Measurements from ENCODE around the gene CDKAL1. TPM values are rescaled to one million over a fixed set of nuclear protein-coding genes. Genes with fewer than 3 reads are reported as not detected.

The CDKAL1 gene
- total and polyA plus RNA-seq, 4 donors: 3.0 to 21.7 (median 9.4) TPM

DNA sequence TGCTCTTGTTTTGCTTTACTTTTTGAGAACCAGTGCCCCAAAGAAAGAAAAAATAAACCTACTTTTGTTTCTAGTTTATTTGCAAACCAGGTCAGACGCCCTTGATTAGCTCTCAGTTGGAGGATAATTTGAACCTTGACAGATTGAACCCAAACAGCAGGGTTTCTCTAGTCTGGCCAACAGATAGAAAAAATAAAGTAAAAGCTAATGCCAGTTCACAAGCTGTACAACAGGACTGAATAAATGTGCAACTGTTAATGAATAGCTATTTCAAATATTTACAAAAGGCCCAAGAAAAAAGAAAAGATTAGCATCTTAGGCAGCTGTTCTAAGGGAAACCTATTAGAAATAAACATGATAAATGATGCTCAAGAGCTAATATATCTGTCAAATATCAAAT, 331.8 kb downstream of the CDKAL1 start:
- DNase-seq (no peak), ATAC-seq (ENCODE audit: low FRiP score) (no peak)
- Histone ChIP-seq H3K4me3 (ENCODE audit: low read length in 2 of 2) (no peak overlapping the region), H3K27me3 (ENCODE audit: control insufficient read depth in 1 of 2, insufficient read depth in 2 of 2, low read length in 1 of 2) (no peaks in the 10 kb centered on the region), H3K4me1 (ENCODE audit: control insufficient read depth in 1 of 2, insufficient read depth in 2 of 2, low read length in 2 of 2) (no peaks in the 10 kb centered on the region), H3K36me3 (ENCODE audit: control insufficient read depth in 1 of 2, insufficient read depth in 2 of 2, low read length in 1 of 2) (no peaks in the 10 kb centered on the region), H3K27ac (ENCODE audit: low read depth in 1 of 2, low read length in 2 of 2) (no peak overlapping the region), H3K9me3 (ENCODE audit: control insufficient read depth, low read length) (no peaks in the 10 kb centered on the region)
- 81 to 88% methylated on average over 1 of the region's 1 CpG for WGBS, 2 donors
- intact Hi-C loops (cut with DNase I): no loop called here

GRCh38 chr6:20866935-20867703, 332.9 kb downstream of the CDKAL1 start:
- Histone ChIP-seq H3K9me3 (ENCODE audit: control insufficient read depth, low read length) (no peaks in the 10 kb centered on the region), H3K27ac (ENCODE audit: low read depth in 1 of 2, low read length in 2 of 2) (no peak overlapping the region), H3K36me3 (ENCODE audit: control insufficient read depth in 1 of 2, insufficient read depth in 2 of 2, low read length in 1 of 2) (no peaks in the 10 kb centered on the region), H3K4me3 (ENCODE audit: low read length in 2 of 2) (no peak overlapping the region), H3K4me1 (ENCODE audit: control insufficient read depth in 1 of 2, insufficient read depth in 2 of 2, low read length in 2 of 2) (no peaks in the 10 kb centered on the region), H3K27me3 (ENCODE audit: control insufficient read depth in 1 of 2, insufficient read depth in 2 of 2, low read length in 1 of 2) (no peaks in the 10 kb centered on the region)
- intact Hi-C loops (cut with DNase I): no loop called here
- DNase-seq: no peak
- no peak for ATAC-seq (ENCODE audit: low FRiP score)
- WGBS, 2 donors: 87 to 88% methylated on average over 7 of the region's 7 CpGs

- no peaks in the 10 kb centered on the region for H3K4me1 ChIP-seq (ENCODE audit: control insufficient read depth in 1 of 2, insufficient read depth in 2 of 2, low read length in 2 of 2)
- WGBS, 2 donors: 60 to 69% methylated on average over 9 of the region's 9 CpGs
- H3K36me3 ChIP-seq (ENCODE audit: control insufficient read depth in 1 of 2, insufficient read depth in 2 of 2, low read length in 1 of 2): no peaks in the 10 kb centered on the region
- intact Hi-C loops (cut with DNase I): no loop called here
- H3K4me3 ChIP-seq (ENCODE audit: low read length in 2 of 2): no peak overlapping the region
- no peak for ATAC-seq (ENCODE audit: low FRiP score)
- H3K9me3 ChIP-seq (ENCODE audit: control insufficient read depth, low read length): no peaks in the 10 kb centered on the region
- H3K27ac ChIP-seq (ENCODE audit: low read depth in 1 of 2, low read length in 2 of 2): no peak overlapping the region
- no peaks in the 10 kb centered on the region for H3K27me3 ChIP-seq (ENCODE audit: control insufficient read depth in 1 of 2, insufficient read depth in 2 of 2, low read length in 1 of 2)
- DNase-seq: no peak
Measured at GRCh38 chr6:20868397-20869096, 334.3 kb downstream of the CDKAL1 start.

GRCh38 chr6:20870021-20870420, 335.8 kb downstream of the CDKAL1 start:
- DNase-seq: no peak
- WGBS, 2 donors: 91 to 93% methylated on average over 4 of the region's 4 CpGs
- H3K4me3 ChIP-seq (ENCODE audit: low read length in 2 of 2): no peak overlapping the region
- H3K27ac ChIP-seq (ENCODE audit: low read depth in 1 of 2, low read length in 2 of 2): no peak overlapping the region
- no peaks in the 10 kb centered on the region for H3K36me3 ChIP-seq (ENCODE audit: control insufficient read depth in 1 of 2, insufficient read depth in 2 of 2, low read length in 1 of 2)
- intact Hi-C loops (cut with DNase I): loop anchor here (5.0 to 10.0 kb wide), 2 partner anchors 717 to 725 kb away; partner anchors contain the start of gene SOX4 (in 1 of the 2)
- H3K27me3 ChIP-seq (ENCODE audit: control insufficient read depth in 1 of 2, insufficient read depth in 2 of 2, low read length in 1 of 2): no peaks in the 10 kb centered on the region
- no peaks in the 10 kb centered on the region for H3K9me3 ChIP-seq (ENCODE audit: control insufficient read depth, low read length)
- ATAC-seq (ENCODE audit: low FRiP score): no peak
- no peaks in the 10 kb centered on the region for H3K4me1 ChIP-seq (ENCODE audit: control insufficient read depth in 1 of 2, insufficient read depth in 2 of 2, low read length in 2 of 2)

DNA sequence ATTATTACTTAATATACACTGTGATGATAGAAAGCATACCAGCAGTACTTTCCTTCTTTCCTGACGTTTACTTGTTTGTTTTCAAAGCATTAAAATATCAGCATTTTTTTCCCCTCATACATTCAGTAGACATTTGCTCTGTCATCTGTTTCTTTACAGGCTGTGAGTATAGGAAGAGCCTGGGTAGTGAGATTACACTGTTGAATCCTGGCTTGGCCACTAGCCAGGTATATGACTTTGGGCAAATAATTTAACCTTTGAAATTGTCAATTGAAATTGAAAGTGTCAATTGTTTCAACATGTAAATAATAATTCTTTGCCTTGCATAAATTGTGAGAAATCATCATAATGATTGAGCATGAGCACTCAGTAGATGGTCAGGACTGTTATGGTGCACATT, 336.2 kb downstream of the CDKAL1 start:
- ATAC-seq (ENCODE audit: low FRiP score) (no peak), DNase-seq (no peak)
- Histone ChIP-seq H3K4me1 (ENCODE audit: control insufficient read depth in 1 of 2, insufficient read depth in 2 of 2, low read length in 2 of 2) (no peaks in the 10 kb centered on the region), H3K9me3 (ENCODE audit: control insufficient read depth, low read length) (no peaks in the 10 kb centered on the region), H3K27me3 (ENCODE audit: control insufficient read depth in 1 of 2, insufficient read depth in 2 of 2, low read length in 1 of 2) (no peaks in the 10 kb centered on the region), H3K27ac (ENCODE audit: low read depth in 1 of 2, low read length in 2 of 2) (no peak overlapping the region), H3K36me3 (ENCODE audit: control insufficient read depth in 1 of 2, insufficient read depth in 2 of 2, low read length in 1 of 2) (no peaks in the 10 kb centered on the region), H3K4me3 (ENCODE audit: low read length in 2 of 2) (no peak overlapping the region)
- intact Hi-C loops (cut with DNase I): loop anchor here (5.0 to 10.0 kb wide), 2 partner anchors 717 to 724 kb away; partner anchors contain the start of gene SOX4 (in 1 of the 2)
- WGBS, 2 donors: 86 to 87% methylated on average over 1 of the region's 1 CpG

GRCh38 chr6:20873425-20874190, 339.4 kb downstream of the CDKAL1 start:
- DNase-seq (no peak), ATAC-seq (ENCODE audit: low FRiP score) (no peak)
- no peak overlapping the region for H3K4me3 ChIP-seq (ENCODE audit: low read length in 2 of 2)
- H3K36me3 ChIP-seq (ENCODE audit: control insufficient read depth in 1 of 2, insufficient read depth in 2 of 2, low read length in 1 of 2): no peaks in the 10 kb centered on the region
- H3K4me1 ChIP-seq (ENCODE audit: control insufficient read depth in 1 of 2, insufficient read depth in 2 of 2, low read length in 2 of 2): no peaks in the 10 kb centered on the region
- no peaks in the 10 kb centered on the region for H3K27me3 ChIP-seq (ENCODE audit: control insufficient read depth in 1 of 2, insufficient read depth in 2 of 2, low read length in 1 of 2)
- intact Hi-C loops (cut with DNase I): loop anchor here (5.0 to 10.0 kb wide), 2 partner anchors 714 to 721 kb away; partner anchors contain the start of gene SOX4 (in 1 of the 2)
- 76 to 77% methylated on average over 7 of the region's 7 CpGs for WGBS, 2 donors
- H3K27ac ChIP-seq (ENCODE audit: low read depth in 1 of 2, low read length in 2 of 2): no peak overlapping the region
- H3K9me3 ChIP-seq (ENCODE audit: control insufficient read depth, low read length): no peaks in the 10 kb centered on the region

GRCh38 chr6:20875369-20875963, 341.2 kb downstream of the CDKAL1 start:
- intact Hi-C loops (cut with DNase I): loop anchor here in 1 of 2 donors (10.0 kb wide), 1 partner anchor 719 kb away; the partner anchor contains the start of gene SOX4
- no peaks in the 10 kb centered on the region for H3K4me1 ChIP-seq (ENCODE audit: control insufficient read depth in 1 of 2, insufficient read depth in 2 of 2, low read length in 2 of 2)
- H3K27me3 ChIP-seq (ENCODE audit: control insufficient read depth in 1 of 2, insufficient read depth in 2 of 2, low read length in 1 of 2): no peaks in the 10 kb centered on the region
- H3K27ac ChIP-seq (ENCODE audit: low read depth in 1 of 2, low read length in 2 of 2): no peak overlapping the region
- H3K9me3 ChIP-seq (ENCODE audit: control insufficient read depth, low read length): no peaks in the 10 kb centered on the region
- H3K36me3 ChIP-seq (ENCODE audit: control insufficient read depth in 1 of 2, insufficient read depth in 2 of 2, low read length in 1 of 2): no peaks in the 10 kb centered on the region
- WGBS, 2 donors: 95 to 100% methylated on average over 1 of the region's 1 CpG
- ATAC-seq (ENCODE audit: low FRiP score): no peak
- H3K4me3 ChIP-seq (ENCODE audit: low read length in 2 of 2): no peak overlapping the region
- no peak for DNase-seq

- WGBS, 2 donors: 78 to 88% methylated on average over 2 of the region's 2 CpGs
- Histone ChIP-seq H3K27ac (ENCODE audit: low read depth in 1 of 2, low read length in 2 of 2) (no peak overlapping the region), H3K36me3 (ENCODE audit: control insufficient read depth in 1 of 2, insufficient read depth in 2 of 2, low read length in 1 of 2) (no peaks in the 10 kb centered on the region), H3K9me3 (ENCODE audit: control insufficient read depth, low read length) (no peaks in the 10 kb centered on the region), H3K27me3 (ENCODE audit: control insufficient read depth in 1 of 2, insufficient read depth in 2 of 2, low read length in 1 of 2) (no peaks in the 10 kb centered on the region), H3K4me1 (ENCODE audit: control insufficient read depth in 1 of 2, insufficient read depth in 2 of 2, low read length in 2 of 2) (no peaks in the 10 kb centered on the region), H3K4me3 (ENCODE audit: low read length in 2 of 2) (no peak overlapping the region)
- DNase-seq (no peak), ATAC-seq (ENCODE audit: low FRiP score) (no peak)
- intact Hi-C loops (cut with DNase I): loop anchor here in 1 of 2 donors (10.0 kb wide), 1 partner anchor 719 kb away; the partner anchor contains the start of gene SOX4
Measured at GRCh38 chr6:20876036-20876435, 341.8 kb downstream of the CDKAL1 start.
